ENCODE results near the gene OAF. TPM values are rescaled to one million over a fixed set of nuclear protein-coding genes. Genes with fewer than 3 reads are reported as not detected.

Gene OAF
- total and polyA plus RNA-seq, 2 of the 8 experiments (the other 6 are each of a cell fraction or from before 2014, with no cell fraction given): 1.3 to 1.5 TPM

- TF ChIP-seq CTCF (IDR thresholded peaks at IDR 0.05; ENCODE audit: control extremely low read depth in 1 of 3, insufficient read depth in 1 of 3, low read depth in 1 of 3, low read length in 3 of 3) (no peak), RAD21 (IDR thresholded peaks at IDR 0.05 in 1 of 2, conservative IDR thresholded peaks at IDR 0.05 in 1 of 2; ENCODE audit: low read depth in 2 of 2, low read length in 2 of 2) (no peak), SP1 (IDR thresholded peaks at IDR 0.05; ENCODE audit: low read depth, low read length) (no peak)
Observed at GRCh38 chr11:120186456-120186773, 24.4 kb upstream of the OAF start (continued).

Data from H1 (cell line).